Left lung (tissue), 10 donors: ENCODE measurements around the gene COL6A5. TPM values are rescaled to one million over a fixed set of nuclear protein-coding genes. Genes with fewer than 3 reads are reported as not detected.

Source experiments
- ATAC-seq: fragments of 200-7000 bp; cut with Tn5 transposase; one replicate; pipeline ENCODE4 v1.9.1; 2020; ENCODE audit warnings: moderate library complexity
- DNase-seq, 4 donors: peaks; one replicate each; pipeline ENCODE4 v3.0.0-alpha.2; 2013 to 2020
- H3K27ac ChIP-seq, 2 donors: fragments of 200-600 bp; sonication (generic) in 1 of 2; one replicate each; pipeline versions ENCODE4 v1.5.0 to v1.8.0; 2020 to 2021
- H3K27me3 ChIP-seq, 2 donors: fragments of 200-600 bp; sonication (generic) in 1 of 2; one replicate each; pipeline versions ENCODE4 v1.5.0 to v1.8.0; 2020 to 2021
- H3K36me3 ChIP-seq, 2 donors: fragments of 200-600 bp; sonication (generic) in 1 of 2; one replicate each; pipeline versions ENCODE4 v1.5.0 to v1.8.0; 2020 to 2021
- H3K4me1 ChIP-seq, 2 donors: fragments of 200-600 bp; one replicate each; pipeline ENCODE4 v1.8.0; 2021
- H3K4me3 ChIP-seq, 2 donors: fragments of 200-600 bp; sonication (generic) in 1 of 2; one replicate each; pipeline versions ENCODE4 v1.5.0 to v1.8.0; 2020 to 2021; ENCODE audit warnings: mild to moderate bottlenecking in 1 of 2
- H3K9me3 ChIP-seq, 2 donors: fragments of 200-600 bp; sonication (generic) in 1 of 2; one replicate each; pipeline versions ENCODE4 v1.5.0 to v1.8.0; 2020 to 2021
- intact Hi-C, 2 donors: fragments of 100-400 bp; cut with DNase I; formaldehyde crosslinking; loops; one replicate each; pipeline versions ENCODE4 v1.11.2 to v1.14.2; 2022
- polyA plus RNA-seq, 6 donors: library from polyadenylated mRNA; unstranded; fragments of 120-200 nt; gene quantifications; one replicate each; pipeline ENCODE4 v1.2.1, GENCODE V29; 2013; ENCODE audit not compliant: insufficient read length in 6 of 6
- total RNA-seq, 2 donors: library from RNA; stranded (reverse); fragmentation: NEBNext Ultra II Directional; extraction: Animal tissue kit (Norgen Biotek cat#: 25700); gene quantifications; one replicate each; pipeline ENCODE4 v1.2.1, GENCODE V29; 2021
- TF ChIP-seq, protein P1 (sequence below), 2 donors: fragments of 200-600 bp; sonication (generic) in 1 of 2; IDR thresholded peaks; one replicate each; pipeline versions ENCODE4 v1.5.0 to v1.8.0; 2021; ENCODE audit warnings: antibody characterized with exemption in 2 of 2
- donor health status: DM: no; HTN: yes; CAD: no.
- donor health status: DM: no; HTN: no; CAD: no.

Gene COL6A5
- total and polyA plus RNA-seq, 8 donors: 0.93 to 7.9 (median 2.8) TPM

DNA sequence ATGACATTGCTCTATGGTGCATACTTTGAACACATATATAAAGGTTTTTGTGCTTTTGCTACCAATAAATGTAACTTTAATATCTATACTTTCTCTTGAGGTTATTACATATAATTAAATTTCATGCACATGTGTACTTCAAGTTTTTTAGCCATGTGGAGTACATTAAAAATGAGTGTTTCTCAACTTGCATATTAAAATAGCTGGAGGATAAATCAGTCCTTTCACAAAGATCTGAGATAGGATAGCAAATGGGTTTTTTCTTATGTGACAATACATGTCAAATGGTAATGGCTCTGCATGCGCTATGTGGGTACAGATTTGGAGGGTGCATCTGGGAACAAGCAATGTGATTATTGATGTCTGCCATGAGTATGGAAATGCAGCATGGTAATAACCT, 122.8 kb downstream of the COL6A5 start:
- no peak for DNase-seq
- intact Hi-C loops: no loop called here
- ATAC-seq: no peak
- Histone ChIP-seq H3K9me3 (no peaks in the 10 kb centered on the region), H3K36me3 (no peaks in the 10 kb centered on the region), H3K27me3 (no peaks in the 10 kb centered on the region), H3K4me3 (no peak overlapping the region), H3K27ac (no peak overlapping the region), H3K4me1 (no peaks in the 10 kb centered on the region)
- TF ChIP-seq, protein P1, sequence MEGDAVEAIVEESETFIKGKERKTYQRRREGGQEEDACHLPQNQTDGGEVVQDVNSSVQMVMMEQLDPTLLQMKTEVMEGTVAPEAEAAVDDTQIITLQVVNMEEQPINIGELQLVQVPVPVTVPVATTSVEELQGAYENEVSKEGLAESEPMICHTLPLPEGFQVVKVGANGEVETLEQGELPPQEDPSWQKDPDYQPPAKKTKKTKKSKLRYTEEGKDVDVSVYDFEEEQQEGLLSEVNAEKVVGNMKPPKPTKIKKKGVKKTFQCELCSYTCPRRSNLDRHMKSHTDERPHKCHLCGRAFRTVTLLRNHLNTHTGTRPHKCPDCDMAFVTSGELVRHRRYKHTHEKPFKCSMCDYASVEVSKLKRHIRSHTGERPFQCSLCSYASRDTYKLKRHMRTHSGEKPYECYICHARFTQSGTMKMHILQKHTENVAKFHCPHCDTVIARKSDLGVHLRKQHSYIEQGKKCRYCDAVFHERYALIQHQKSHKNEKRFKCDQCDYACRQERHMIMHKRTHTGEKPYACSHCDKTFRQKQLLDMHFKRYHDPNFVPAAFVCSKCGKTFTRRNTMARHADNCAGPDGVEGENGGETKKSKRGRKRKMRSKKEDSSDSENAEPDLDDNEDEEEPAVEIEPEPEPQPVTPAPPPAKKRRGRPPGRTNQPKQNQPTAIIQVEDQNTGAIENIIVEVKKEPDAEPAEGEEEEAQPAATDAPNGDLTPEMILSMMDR (IDR thresholded peaks at IDR 0.05): no peak

DNA sequence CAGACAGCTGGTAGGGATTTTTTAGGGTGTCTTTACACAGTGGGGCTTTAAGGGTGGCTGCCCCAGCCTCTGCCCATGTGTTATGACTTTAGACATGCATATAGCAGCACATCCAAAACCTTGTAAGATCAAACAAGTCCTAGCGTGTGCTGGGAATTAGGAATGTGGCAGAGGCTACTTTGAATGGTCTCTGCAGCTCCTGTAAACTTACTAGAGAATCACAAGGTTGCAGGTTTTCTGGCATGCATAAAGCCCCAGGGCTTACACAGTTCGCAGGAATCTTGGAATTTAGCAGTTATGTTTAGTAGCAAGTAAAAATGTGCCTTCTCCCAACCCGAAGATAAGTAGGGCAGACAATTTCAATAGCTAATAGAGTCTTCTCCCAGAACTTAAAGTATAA, 124.7 kb downstream of the COL6A5 start:
- Histone ChIP-seq H3K9me3 (peaks cover 0 to 2% of the 10 kb centered on the region in 2 donors), H3K27me3 (no peaks in the 10 kb centered on the region), H3K27ac (no peak overlapping the region), H3K4me1 (no peaks in the 10 kb centered on the region), H3K36me3 (no peaks in the 10 kb centered on the region), H3K4me3 (no peak overlapping the region)
- no peak for DNase-seq
- TF ChIP-seq, protein P1 (IDR thresholded peaks at IDR 0.05): no peak
- intact Hi-C loops: no loop called here
- no peak for ATAC-seq

DNA sequence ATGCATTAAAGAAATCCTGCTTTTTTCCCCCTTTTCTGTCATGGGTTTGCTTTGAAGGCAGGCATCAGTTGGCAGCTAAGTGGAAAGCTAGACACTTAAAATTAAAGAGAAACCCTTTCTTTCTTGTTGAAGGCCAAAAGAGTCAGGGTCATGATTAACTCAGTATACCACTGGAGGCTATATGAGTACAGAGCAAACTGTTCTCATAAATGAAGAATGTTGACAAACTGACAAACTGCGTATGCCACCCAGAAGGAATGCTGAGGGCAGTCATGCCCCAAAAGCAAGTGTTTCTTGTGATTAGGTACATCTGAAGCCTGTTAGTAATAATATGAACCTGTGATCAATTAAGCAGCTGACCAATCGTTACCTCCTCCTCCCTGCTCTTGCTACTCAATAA, 127.9 kb downstream of the COL6A5 start:
- peaks cover 0 to 4% of the 10 kb centered on the region in 2 donors for H3K9me3 ChIP-seq
- H3K27ac ChIP-seq: no peak overlapping the region
- no peak for ATAC-seq
- H3K27me3 ChIP-seq: no peaks in the 10 kb centered on the region
- TF ChIP-seq, protein P1 (IDR thresholded peaks at IDR 0.05): no peak
- no peak overlapping the region for H3K4me3 ChIP-seq
- DNase-seq: no peak
- H3K4me1 ChIP-seq: no peaks in the 10 kb centered on the region
- intact Hi-C loops: no loop called here
- no peaks in the 10 kb centered on the region for H3K36me3 ChIP-seq

DNA sequence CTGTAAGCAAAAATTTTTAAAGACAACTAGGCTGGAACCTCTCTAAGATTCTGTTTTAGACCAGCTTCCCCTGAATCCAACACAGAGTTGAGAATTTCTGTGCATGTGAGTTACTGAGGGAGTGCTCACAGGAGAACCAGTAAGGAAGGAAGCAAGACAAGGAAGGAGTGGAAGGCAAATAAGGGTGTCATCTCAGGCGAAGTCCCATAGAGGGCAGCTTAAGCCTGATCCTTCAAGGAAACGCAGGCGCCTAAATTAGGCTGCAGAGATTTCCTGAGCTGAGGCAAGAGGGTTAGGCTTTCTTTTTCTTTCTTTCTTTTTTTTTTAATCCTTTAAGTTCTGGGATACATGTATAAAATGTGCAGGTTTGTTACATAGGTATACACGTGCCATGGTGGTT, 135.3 kb downstream of the COL6A5 start:
- peak in 3 of 4 donors; percentile 33 to 81 (median 51) for DNase-seq
- ATAC-seq: peak; percentile 79
- Histone ChIP-seq H3K27ac (no peak overlapping the region), H3K4me3 (no peak overlapping the region), H3K36me3 (no peaks in the 10 kb centered on the region), H3K27me3 (no peaks in the 10 kb centered on the region), H3K4me1 (no peaks in the 10 kb centered on the region), H3K9me3 (no peaks in the 10 kb centered on the region)
- intact Hi-C loops: no loop called here
- TF ChIP-seq, protein P1 (IDR thresholded peaks at IDR 0.05): peak in 1 of 2 donors; percentile 34

DNA sequence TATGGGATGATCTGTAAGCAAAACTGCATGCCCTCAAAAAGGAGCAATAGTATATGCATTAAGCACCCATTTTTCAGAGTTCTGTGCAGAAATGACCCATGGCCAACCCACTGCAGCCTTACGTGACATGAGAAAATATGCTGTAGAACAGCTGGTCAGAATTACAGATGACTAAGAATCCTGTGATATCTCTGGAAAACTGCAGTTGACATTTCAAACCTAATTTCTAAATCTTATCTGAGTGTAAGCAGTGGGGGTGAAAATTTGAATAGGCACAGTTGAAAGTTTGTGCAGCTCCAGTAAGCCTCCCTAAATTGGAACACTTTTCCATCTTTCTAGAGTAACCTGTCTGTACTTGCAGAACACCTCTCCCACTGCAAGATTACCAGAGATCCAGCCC, 142.8 kb downstream of the COL6A5 start:
- Histone ChIP-seq H3K36me3 (no peaks in the 10 kb centered on the region), H3K27me3 (no peaks in the 10 kb centered on the region), H3K27ac (no peak overlapping the region), H3K4me3 (no peak overlapping the region), H3K9me3 (no peaks in the 10 kb centered on the region), H3K4me1 (no peaks in the 10 kb centered on the region)
- intact Hi-C loops: no loop called here
- no peak for ATAC-seq
- no peak for DNase-seq
- TF ChIP-seq, protein P1 (IDR thresholded peaks at IDR 0.05): no peak
